Measurements from ENCODE around the gene NQO1. TPM values are rescaled to one million over a fixed set of nuclear protein-coding genes. Genes with fewer than 3 reads are reported as not detected.

Gene NQO1
- total and polyA plus RNA-seq, 2 of the 13 experiments (the other 11 are each of a cell fraction or from before 2014, with no cell fraction given), result 464 to 1,060 TPM

- Histone ChIP-seq H3K27me3 (ENCODE audit: control insufficient read depth in 1 of 2, insufficient read depth in 2 of 2, low read length in 2 of 2) (no peaks in the 10 kb centered on the region), H3K79me2 (ENCODE audit: insufficient read depth, low read length) (no peaks in the 10 kb centered on the region), H3K9ac (ENCODE audit: insufficient read depth, low read depth, low read length) (no peak overlapping the region), H2AFZ (ENCODE audit: low read length) (no peak overlapping the region), H3K4me3 (replicated peaks in 1 of 3; ENCODE audit: insufficient read depth in 1 of 3, low read depth in 2 of 3, low read length in 3 of 3) (no peak overlapping the region), H3K27ac (ENCODE audit: extremely low read length, insufficient read depth, low read length) (no peak overlapping the region), H3K4me1 (ENCODE audit: insufficient read depth, low read length) (no peaks in the 10 kb centered on the region), H4K20me1 (ENCODE audit: insufficient read depth, low read length) (no peaks in the 10 kb centered on the region), H3K4me2 (ENCODE audit: low read depth, low read length) (no peak overlapping the region), H3K9me3 (ENCODE audit: low read length) (no peaks in the 10 kb centered on the region), H3K36me3 (replicated peaks in 1 of 2; ENCODE audit: control insufficient read depth in 1 of 2, insufficient read depth in 2 of 2, low read length in 2 of 2) (peaks cover 23 to 63% of the 10 kb centered on the region in 2 experiments)
- BruUV-seq (replicated peaks), result no TSS peak
- TF ChIP-seq ELF1 (CRISPR knock-in tag; IDR thresholded peaks at IDR 0.05) (no peak), RBM22 (optimal IDR thresholded peaks at IDR 0.05; ENCODE audit: low read length) (peak; percentile 81)
- CTCF ChIA-PET (ENCODE audit: low intra/inter-chr PET ratio, low total read pairs), result no interaction called here
- peak; percentile 4; the same call in 1 of the 3 replicates for ATAC-seq
- no peak for FAIRE-seq
- in situ Hi-C loops (cut with HindIII; ENCODE audit: extremely low pct_ligation_motif_present, low pct_unique_long_range_greater_than_20kb), result loop anchor here (5.0 kb wide), 1 partner anchor 40 kb away; the partner anchor contains the start of gene NOB1
- no peak for DNase-seq (ENCODE audit: low spot score)
- 98% methylated on average over 4 of the region's 4 CpGs for WGBS (ENCODE audit: low lambda C conversion rate)
- intact Hi-C loops (cut with micrococcal nuclease; ENCODE audit: unreplicated experiment), result no loop called here
- POLR2A ChIA-PET, result interaction anchor here (1.2 to 1.4 kb wide), 2 partner anchors 12 to 14 kb away, joined by 3 to 4 read pairs; partner anchors contain the start of gene NQO1
Observed at GRCh38 chr16:69712277-69712676, 14.1 kb downstream of the NQO1 start.

- H3K9ac ChIP-seq (ENCODE audit: insufficient read depth, low read depth, low read length), result no peak overlapping the region
- no peaks in the 10 kb centered on the region for H3K27me3 ChIP-seq (ENCODE audit: control insufficient read depth in 1 of 2, insufficient read depth in 2 of 2, low read length in 2 of 2)
- ChIA-PET POLR2A (interaction anchor here (1.2 to 6.1 kb wide), 3 partner anchors 13 to 15 kb away, joined by 3 to 36 read pairs (median 4); partner anchors contain the start of gene NQO1), CTCF (ENCODE audit: low intra/inter-chr PET ratio, low total read pairs) (interaction anchor here (3.0 kb wide), 1 partner anchor 43 kb away, joined by 38 read pairs; the partner anchor contains the start of gene NOB1)
- FAIRE-seq (no peak), DNase-seq (ENCODE audit: low spot score) (no peak), ATAC-seq (no peak)
- no peak overlapping the region for H3K4me3 ChIP-seq (replicated peaks in 1 of 3; ENCODE audit: insufficient read depth in 1 of 3, low read depth in 2 of 3, low read length in 3 of 3)
- peaks cover 18 to 55% of the 10 kb centered on the region in 2 experiments for H3K36me3 ChIP-seq (replicated peaks in 1 of 2; ENCODE audit: control insufficient read depth in 1 of 2, insufficient read depth in 2 of 2, low read length in 2 of 2)
- in situ Hi-C loops (cut with HindIII; ENCODE audit: extremely low pct_ligation_motif_present, low pct_unique_long_range_greater_than_20kb) (loop anchor here (5.0 kb wide), 1 partner anchor 41 kb away; the partner anchor contains the start of gene NOB1), intact Hi-C loops (cut with micrococcal nuclease; ENCODE audit: unreplicated experiment) (no loop called here)
- no peaks in the 10 kb centered on the region for H4K20me1 ChIP-seq (ENCODE audit: insufficient read depth, low read length)
- no peak overlapping the region for H3K27ac ChIP-seq (ENCODE audit: extremely low read length, insufficient read depth, low read length)
- no TSS peak for BruUV-seq (replicated peaks)
- 0 out of 2 replicates have a peak, but pooled peaks have one; percentile 56 for TF ChIP-seq SSRP1 (CRISPR knock-in tag; IDR thresholded peaks at IDR 0.05)
- no peak for TF ChIP-seq ISL2 (CRISPR knock-in tag; IDR thresholded peaks at IDR 0.05)
- TF ChIP-seq XBP1 (CRISPR knock-in tag; IDR thresholded peaks at IDR 0.05), result no peak
- TF ChIP-seq POLR2G (IDR thresholded peaks at IDR 0.05; ENCODE audit: low read depth, low read length), result peak; percentile 42
- TF ChIP-seq ZNF17 (CRISPR knock-in tag; IDR thresholded peaks at IDR 0.05), result no peak
- no peak for TF ChIP-seq EED (CRISPR knock-in tag; IDR thresholded peaks at IDR 0.05)
- no peak for TF ChIP-seq RBFOX2 (IDR thresholded peaks at IDR 0.05; ENCODE audit: low read depth, low read length)
- peak; percentile 86 for TF ChIP-seq RBM22 (optimal IDR thresholded peaks at IDR 0.05; ENCODE audit: low read length)
- TF ChIP-seq REST (IDR thresholded peaks at IDR 0.05; ENCODE audit: borderline replicate concordance in 1 of 2, low read depth in 1 of 2, low read length in 2 of 2), result no peak
- no peak overlapping the region for H2AFZ ChIP-seq (ENCODE audit: low read length)
- no peak overlapping the region for H3K4me2 ChIP-seq (ENCODE audit: low read depth, low read length)
- H3K9me3 ChIP-seq (ENCODE audit: low read length), result no peaks in the 10 kb centered on the region
- peaks cover 7% of the 10 kb centered on the region; the same call in 1 of the 2 replicates for H3K4me1 ChIP-seq (ENCODE audit: insufficient read depth, low read length)
- H3K79me2 ChIP-seq (ENCODE audit: insufficient read depth, low read length), result no peaks in the 10 kb centered on the region
- 97% methylated on average over 12 of the region's 12 CpGs for WGBS (ENCODE audit: low lambda C conversion rate)
Observed at GRCh38 chr16:69711115-69711740, 15.1 kb downstream of the NQO1 start.

All from HepG2 (cell line).